PC-9 (cell line): Measurements from ENCODE around the gene PITRM1. TPM values are rescaled to one million over a fixed set of nuclear protein-coding genes. Genes with fewer than 3 reads are reported as not detected.
A peak's percentile ranks its signal among the peaks of the same experiment; 100 is the strongest.
"Not testable (repeated sequence)": the region's sequence is repeated elsewhere in the genome, so short reads cannot be mapped to it uniquely, and the experiment has no call there.

ENCODE experiments used
- BruUV-seq: library from RNA; stranded (reverse); fragments of 400-500 nt; replicated peaks from 2 replicates; lab custom pipeline; 2021; lab: Mats Ljungman, UMichigan
- CTCF ChIA-PET: fragments of 300-600 bp; sonication (Branson Sonifier 250); formaldehyde crosslinking; loops from one replicate; lab custom pipeline; 2022; ENCODE audit warnings: antibody characterized with exemption; lab: Charles Lee
- POLR2A ChIA-PET: fragments of 300-600 bp; sonication (Branson Sonifier 250); formaldehyde crosslinking; loops from one replicate; lab custom pipeline; 2022; ENCODE audit warnings: antibody characterized with exemption; ENCODE audit not compliant: unreplicated experiment; lab: Charles Lee
- DNase-seq, 2 experiments: peaks; one replicate each; pipeline versions ENCODE4 v3.0.0 to v3.0.0-alpha.2; 2015 to 2022; ENCODE audit warnings: mixed read lengths in 1 of 2
- H2AFZ ChIP-seq: fragments of 200-600 bp; sonication (generic); 2 replicates; pipeline ENCODE4 v1.8.1; 2017; ENCODE audit warnings: antibody characterized with exemption
- H3F3A ChIP-seq: fragments of 200-600 bp; sonication (generic); 2 replicates; pipeline ENCODE4 v1.8.1; 2017; ENCODE audit warnings: antibody characterized with exemption, mild to moderate bottlenecking, low read depth; ENCODE audit not compliant: insufficient read depth
- H3K27ac ChIP-seq: fragments of 200-600 bp; sonication (generic); 2 replicates; pipeline ENCODE4 v1.6.1; 2016; ENCODE audit warnings: mixed run types
- H3K27me3 ChIP-seq: fragments of 200-600 bp; sonication (generic); 2 replicates; pipeline ENCODE4 v1.6.1; 2016; ENCODE audit warnings: low read depth, mixed run types; ENCODE audit not compliant: insufficient read depth
- H3K36me3 ChIP-seq: fragments of 200-600 bp; sonication (generic); 2 replicates; pipeline ENCODE4 v1.6.1; 2016; ENCODE audit warnings: low read depth, mixed run types
- H3K4me1 ChIP-seq: fragments of 200-600 bp; sonication (generic); replicated peaks from 2 replicates; pipeline ENCODE4 v1.6.1; 2016; ENCODE audit warnings: mixed run types; ENCODE audit not compliant: insufficient read depth
- H3K4me2 ChIP-seq: fragments of 200-600 bp; sonication (generic); 2 replicates; pipeline ENCODE4 v1.6.1; 2017; ENCODE audit warnings: mixed run types
- H3K4me3 ChIP-seq: fragments of 200-600 bp; sonication (generic); 2 replicates; pipeline ENCODE4 v1.6.1; 2016; ENCODE audit warnings: mixed run types
- H3K79me2 ChIP-seq: fragments of 200-600 bp; sonication (generic); 2 replicates; pipeline ENCODE4 v1.6.1; 2017; ENCODE audit warnings: low read depth, mixed run types
- H3K9me2 ChIP-seq: fragments of 200-600 bp; sonication (generic); 2 replicates; pipeline ENCODE4 v1.8.1; 2017; ENCODE audit warnings: mild to moderate bottlenecking; ENCODE audit not compliant: insufficient read depth
- H3K9me3 ChIP-seq: fragments of 200-600 bp; sonication (generic); 2 replicates; pipeline ENCODE4 v1.8.1; 2016; ENCODE audit warnings: low read depth; ENCODE audit not compliant: insufficient read depth
- H4K20me1 ChIP-seq: fragments of 200-600 bp; sonication (generic); 2 replicates; pipeline ENCODE4 v1.8.1; 2017; ENCODE audit not compliant: insufficient read depth
- CTCF ChIP-seq: fragments of 200-600 bp; sonication (generic); conservative IDR thresholded peaks from 2 replicates; pipeline ENCODE4 v1.6.1; 2017; ENCODE audit warnings: mixed run types, antibody characterized with exemption, mild to moderate bottlenecking, moderate library complexity
- EZH2 ChIP-seq: fragments of 200-600 bp; sonication (generic); IDR thresholded peaks from 2 replicates; pipeline ENCODE4 v1.8.0; 2017; ENCODE audit warnings: antibody characterized with exemption, low read depth
- intact Hi-C: fragments of 100-400 bp; cut with micrococcal nuclease; formaldehyde crosslinking; loops from one replicate; pipeline ENCODE4 v1.10.0; 2022; ENCODE audit not compliant: unreplicated experiment
- total RNA-seq: library from RNA; stranded (reverse); gene quantifications from 2 replicates; pipeline ENCODE4 v1.2.3, GENCODE V29; 2021

The PITRM1 gene
- total RNA-seq, 1 experiment from 2014 or later = 124 TPM

GRCh38 chr10:3193751-3194150, 21.2 kb upstream of the PITRM1 start:
- Histone ChIP-seq H3K27me3 (no peaks in the 10 kb centered on the region), H2AFZ (no peak overlapping the region), H3K9me3 (no peaks in the 10 kb centered on the region), H3K36me3 (no peaks in the 10 kb centered on the region), H3F3A (peaks cover 4% of the 10 kb centered on the region; the same call in 1 of the 2 replicates), H3K4me2 (no peak overlapping the region), H3K9me2 (no peaks in the 10 kb centered on the region), H3K79me2 (no peaks in the 10 kb centered on the region), H3K4me3 (no peak overlapping the region), H3K27ac (no peak overlapping the region), H4K20me1 (no peaks in the 10 kb centered on the region), H3K4me1 (peaks cover 10% of the 10 kb centered on the region)
- no TSS peak for BruUV-seq
- intact Hi-C loops = loop anchor here (10.0 kb wide), 2 partner anchors 269 to 1151 kb away; no protein-coding TSS in a partner anchor
- POLR2A ChIA-PET = interaction anchor here (0.6 kb wide), 1 partner anchor 1621 kb away, joined by 23 read pairs; no protein-coding TSS in a partner anchor
- CTCF ChIA-PET = no interaction called here
- TF ChIP-seq EZH2 = no peak
- TF ChIP-seq CTCF = no peak
- DNase-seq = no peak

GRCh38 chr10:3192856-3193635, 20.5 kb upstream of the PITRM1 start:
- peaks cover 4% of the 10 kb centered on the region for H3K4me1 ChIP-seq
- intact Hi-C loops = loop anchor here (10.0 kb wide), 2 partner anchors 268 to 1152 kb away; no protein-coding TSS in a partner anchor
- peaks cover 2% of the 10 kb centered on the region; the same call in 1 of the 2 replicates for H3F3A ChIP-seq
- H4K20me1 ChIP-seq = no peaks in the 10 kb centered on the region
- peak in 1 of 2 experiments; percentile 39 for DNase-seq
- no peaks in the 10 kb centered on the region for H3K79me2 ChIP-seq
- no peak overlapping the region for H3K4me3 ChIP-seq
- H2AFZ ChIP-seq = no peak overlapping the region
- ChIA-PET CTCF (no interaction called here), POLR2A (interaction anchor here (0.6 kb wide), 1 partner anchor 1622 kb away, joined by 23 read pairs; no protein-coding TSS in a partner anchor)
- H3K27ac ChIP-seq = no peak overlapping the region
- H3K9me2 ChIP-seq = no peaks in the 10 kb centered on the region
- BruUV-seq = no TSS peak
- H3K4me2 ChIP-seq = no peak overlapping the region
- TF ChIP-seq CTCF = peak; percentile 91
- TF ChIP-seq EZH2 = no peak
- no peaks in the 10 kb centered on the region for H3K27me3 ChIP-seq
- H3K9me3 ChIP-seq = no peaks in the 10 kb centered on the region
- H3K36me3 ChIP-seq = no peaks in the 10 kb centered on the region

GRCh38 chr10:3190817-3191216, 18.2 kb upstream of the PITRM1 start:
- ChIA-PET POLR2A (no interaction called here), CTCF (no interaction called here)
- Histone ChIP-seq H3K79me2 (no peaks in the 10 kb centered on the region), H3K27ac (no peak overlapping the region), H3K9me3 (no peaks in the 10 kb centered on the region), H3K4me2 (no peak overlapping the region), H3K4me1 (no peaks in the 10 kb centered on the region), H3K36me3 (no peaks in the 10 kb centered on the region), H2AFZ (no peak overlapping the region), H3K4me3 (no peak overlapping the region), H3F3A (no peaks in the 10 kb centered on the region), H3K9me2 (no peaks in the 10 kb centered on the region), H3K27me3 (no peaks in the 10 kb centered on the region), H4K20me1 (no peaks in the 10 kb centered on the region)
- intact Hi-C loops = loop anchor here (10.0 kb wide), 2 partner anchors 266 to 1154 kb away; no protein-coding TSS in a partner anchor
- BruUV-seq = no TSS peak
- TF ChIP-seq CTCF = no peak
- DNase-seq = no peak

- H3K9me2 ChIP-seq, H4K20me1 ChIP-seq, H3K4me3 ChIP-seq, H3K27me3 ChIP-seq, H3K79me2 ChIP-seq, H3K36me3 ChIP-seq, H3K4me2 ChIP-seq, BruUV-seq, H3K27ac ChIP-seq, CTCF ChIA-PET, H3K9me3 ChIP-seq, H3F3A ChIP-seq, intact Hi-C loops, DNase-seq, H2AFZ ChIP-seq, H3K4me1 ChIP-seq, POLR2A ChIA-PET: not testable (repeated sequence)
Measured at GRCh38 chr10:3187229-3187628, 14.6 kb upstream of the PITRM1 start.
